Stomach (tissue), 9 donors: Measurements from ENCODE around the gene PIM1. TPM values are rescaled to one million over a fixed set of nuclear protein-coding genes. Genes with fewer than 3 reads are reported as not detected.

Source experiments
- DNase-seq, 2 donors: peaks; one replicate each; pipeline versions ENCODE4 v3.0.0 to v3.0.0-alpha.2; 2013 to 2019
- H3K27ac ChIP-seq, 5 donors: fragments of 200-600 bp in 4 of 5; sonication (generic) in 4 of 5; one replicate each; pipeline ENCODE4 v1.5.1; 2013 to 2019; ENCODE audit warnings: mild to moderate bottlenecking in 1 of 5, moderate library complexity in 1 of 5
- H3K27me3 ChIP-seq, 3 donors: fragments of 200-600 bp; sonication (generic); one replicate each; pipeline ENCODE4 v1.5.1; 2017 to 2019; ENCODE audit warnings: mixed run types in 1 of 3
- H3K36me3 ChIP-seq, 4 donors: fragments of 200-600 bp; sonication (generic); 1 replicate in 3 of 4; 2 replicates in 1 of 4; pipeline ENCODE4 v1.5.1; 2016 to 2019
- H3K4me1 ChIP-seq, 4 donors: fragments of 200-600 bp; sonication (generic); one replicate each; pipeline ENCODE4 v1.5.1; 2016 to 2019
- H3K4me3 ChIP-seq, 4 donors: fragments of 200-600 bp; sonication (generic) in 3 of 4; one replicate each; pipeline ENCODE4 v1.5.1; 2016 to 2019; ENCODE audit warnings: mild to moderate bottlenecking in 1 of 4
- H3K9me3 ChIP-seq, 4 donors: fragments of 200-600 bp; sonication (generic); one replicate each; pipeline ENCODE4 v1.5.1; 2016 to 2019
- EP300 ChIP-seq: sonication (generic); formaldehyde crosslinking; IDR thresholded peaks from one replicate; pipeline ENCODE4 v1.6.1; 2017; ENCODE audit warnings: antibody characterized with exemption
- POLR2A ChIP-seq, 4 donors: fragments of 450-650 bp; IDR thresholded peaks; one replicate each; pipeline ENCODE4 v1.6.1; 2016; ENCODE audit warnings: antibody characterized with exemption in 4 of 4, control low read depth in 2 of 4, mild to moderate bottlenecking in 1 of 4, moderate library complexity in 1 of 4
- POLR2AphosphoS5 ChIP-seq, 3 donors: sonication (generic); formaldehyde crosslinking; IDR thresholded peaks; one replicate each; pipeline ENCODE4 v1.6.1; 2016; ENCODE audit warnings: antibody characterized with exemption in 3 of 3
- WGBS, 5 donors: extraction: QIAGEN DNeasy Blood & Tissue Kit in 3 of 5; methylation state at CpG; one replicate each; pipeline versions ENCODE4 v1.1.5 to v1.1.7; 2013 to 2018; 5-methylcytosine and 5-hydroxymethylcytosine counted together
- intact Hi-C: fragments of 100-400 bp; cut with DNase I; formaldehyde crosslinking; loops from one replicate; pipeline ENCODE4 v1.15.1; 2023; ENCODE audit warnings: low total_unique reads
- polyA plus RNA-seq, 3 donors: library from polyadenylated mRNA; stranded (reverse); fragments of 200-250 nt; gene quantifications; one replicate each; pipeline ENCODE4 v1.2.3, GENCODE V29; 2013
- total RNA-seq, 5 donors: library from RNA; depleted of rRNA; stranded (reverse); fragments of >200 nt; gene quantifications; one replicate each; pipeline versions ENCODE4 v1.1.0 to v1.2.3, GENCODE V29; 2014 to 2016
- TF ChIP-seq, protein P1 (sequence below), 7 experiments: fragments of 450-650 bp in 4 of 7; fragments of 200-600 bp in 3 of 7; sonication (generic) in 3 of 7; IDR thresholded peaks; one replicate each; pipeline ENCODE4 v1.5.1; 2016 to 2019; ENCODE audit warnings: antibody characterized with exemption in 7 of 7, control low read depth in 2 of 7, mild to moderate bottlenecking in 1 of 7
- donor health status: healthy with polysubstance abuse.
- donor health status: Bipolar disorder and iron deficiency.
- donor health status: healthy.

PIM1 gene
- total and polyA plus RNA-seq, 8 donors = 9.8 to 59.1 (median 22.6) TPM

DNA sequence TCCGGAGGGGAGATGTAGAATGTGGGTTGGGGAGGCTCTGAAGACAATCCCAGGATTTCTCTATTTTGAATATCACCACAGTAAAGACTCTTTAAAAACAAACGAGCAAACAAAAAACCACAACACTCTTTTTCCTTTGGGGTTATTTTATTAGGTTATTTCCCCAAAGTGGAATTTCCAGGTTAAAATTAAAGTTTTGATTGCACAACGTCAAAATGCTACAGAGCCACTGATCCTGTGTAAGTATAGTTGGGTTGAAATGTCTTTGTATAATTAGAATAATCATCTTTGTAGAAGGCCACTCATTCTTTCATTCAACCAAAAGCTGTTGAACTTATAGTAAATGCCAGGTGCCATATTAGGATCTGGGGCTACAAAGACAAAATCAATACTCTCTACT is 19.6 kb upstream of the PIM1 start:
- H3K36me3 ChIP-seq = no peaks in the 10 kb centered on the region
- DNase-seq = no peak
- peaks cover 0 to 4% (median 3%) of the 10 kb centered on the region in 4 donors for H3K4me1 ChIP-seq
- no peak overlapping the region for H3K4me3 ChIP-seq
- no peak for TF ChIP-seq EP300
- TF ChIP-seq, protein P1, sequence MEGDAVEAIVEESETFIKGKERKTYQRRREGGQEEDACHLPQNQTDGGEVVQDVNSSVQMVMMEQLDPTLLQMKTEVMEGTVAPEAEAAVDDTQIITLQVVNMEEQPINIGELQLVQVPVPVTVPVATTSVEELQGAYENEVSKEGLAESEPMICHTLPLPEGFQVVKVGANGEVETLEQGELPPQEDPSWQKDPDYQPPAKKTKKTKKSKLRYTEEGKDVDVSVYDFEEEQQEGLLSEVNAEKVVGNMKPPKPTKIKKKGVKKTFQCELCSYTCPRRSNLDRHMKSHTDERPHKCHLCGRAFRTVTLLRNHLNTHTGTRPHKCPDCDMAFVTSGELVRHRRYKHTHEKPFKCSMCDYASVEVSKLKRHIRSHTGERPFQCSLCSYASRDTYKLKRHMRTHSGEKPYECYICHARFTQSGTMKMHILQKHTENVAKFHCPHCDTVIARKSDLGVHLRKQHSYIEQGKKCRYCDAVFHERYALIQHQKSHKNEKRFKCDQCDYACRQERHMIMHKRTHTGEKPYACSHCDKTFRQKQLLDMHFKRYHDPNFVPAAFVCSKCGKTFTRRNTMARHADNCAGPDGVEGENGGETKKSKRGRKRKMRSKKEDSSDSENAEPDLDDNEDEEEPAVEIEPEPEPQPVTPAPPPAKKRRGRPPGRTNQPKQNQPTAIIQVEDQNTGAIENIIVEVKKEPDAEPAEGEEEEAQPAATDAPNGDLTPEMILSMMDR (IDR thresholded peaks at IDR 0.05) = no peak
- no peak for TF ChIP-seq POLR2A (IDR thresholded peaks at IDR 0.05)
- no peak for TF ChIP-seq POLR2AphosphoS5 (IDR thresholded peaks at IDR 0.05)
- no peaks in the 10 kb centered on the region for H3K27me3 ChIP-seq
- no peaks in the 10 kb centered on the region for H3K9me3 ChIP-seq
- intact Hi-C loops = no loop called here
- WGBS, 5 donors = 69 to 76% (median 75%) methylated on average over 3 of the region's 3 CpGs
- no peak overlapping the region for H3K27ac ChIP-seq

DNA sequence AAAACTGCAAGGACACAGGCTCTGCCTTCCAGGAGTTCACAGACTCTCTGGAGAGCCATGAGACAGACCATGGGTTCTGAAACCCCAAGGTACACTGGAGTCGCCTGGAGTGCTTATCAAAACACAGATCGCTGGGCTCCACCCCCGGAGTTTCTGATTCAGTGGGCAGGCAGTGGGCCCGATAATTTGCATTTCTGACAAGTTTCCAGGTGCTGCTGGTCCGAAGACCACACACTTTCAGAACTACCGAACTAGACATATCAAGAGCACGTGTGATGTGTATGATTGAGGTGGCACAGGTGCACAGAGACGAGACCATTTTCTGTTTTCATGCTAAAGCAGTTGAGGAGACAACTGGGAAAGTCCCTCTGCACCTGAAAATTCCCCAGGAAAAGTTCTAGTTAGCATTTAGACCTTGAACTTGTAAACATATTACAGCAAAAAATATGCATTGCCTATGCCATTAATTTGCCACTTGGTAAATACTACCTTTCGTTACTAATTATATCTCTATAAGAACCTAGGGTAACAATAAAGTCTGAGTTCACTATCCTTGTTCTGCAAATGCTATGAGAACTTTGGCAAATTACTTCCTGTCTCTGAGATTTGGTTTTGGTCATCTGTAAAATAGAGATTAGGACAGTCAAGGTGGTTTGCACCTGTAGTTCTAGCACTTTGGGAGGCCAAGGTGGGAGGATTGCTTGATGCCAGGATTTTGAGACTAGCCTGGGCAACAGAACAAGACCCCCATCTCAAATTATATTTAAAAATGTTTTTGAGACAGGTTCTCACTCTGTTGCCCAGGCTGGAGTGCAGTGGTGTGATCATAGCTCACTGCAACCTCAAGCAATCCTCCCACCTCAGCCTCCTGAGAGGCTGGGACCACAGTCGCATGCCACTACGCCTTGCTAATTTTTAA is 14.3 kb upstream of the PIM1 start:
- Histone ChIP-seq H3K27me3 (no peaks in the 10 kb centered on the region), H3K4me3 (no peak overlapping the region), H3K4me1 (peaks cover 0 to 21% (median 7%) of the 10 kb centered on the region in 4 donors), H3K27ac (peak overlapping the region in 1 of 5 donors; percentile 10), H3K9me3 (no peaks in the 10 kb centered on the region), H3K36me3 (no peaks in the 10 kb centered on the region)
- peak in 1 of 2 donors; percentile 40 for DNase-seq
- TF ChIP-seq POLR2A (IDR thresholded peaks at IDR 0.05) (no peak), POLR2AphosphoS5 (IDR thresholded peaks at IDR 0.05) (no peak), EP300 (no peak)
- TF ChIP-seq, protein P1 (IDR thresholded peaks at IDR 0.05) = no peak
- 40 to 61% (median 45%) methylated on average over 11 of the region's 11 CpGs for WGBS, 5 donors
- intact Hi-C loops = no loop called here

DNA sequence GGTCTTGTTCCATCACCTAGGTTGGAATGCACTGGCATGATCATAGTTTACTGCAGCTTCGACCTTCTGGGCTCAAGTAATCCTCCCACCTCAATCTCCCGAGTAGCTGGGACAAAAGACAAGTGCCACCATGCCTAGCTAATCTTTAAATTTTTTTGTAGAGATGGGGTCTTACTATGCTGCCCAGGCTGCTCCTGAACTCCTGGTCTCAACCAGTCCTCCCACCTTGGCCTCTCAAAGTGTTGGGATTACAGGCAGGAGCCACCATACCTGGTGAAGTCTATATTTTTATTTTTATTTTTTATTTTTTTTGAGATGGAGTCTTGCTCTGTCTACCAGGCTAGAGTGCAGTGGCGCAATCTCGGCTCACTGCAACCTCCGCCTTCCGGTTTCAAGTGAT is 11.4 kb upstream of the PIM1 start:
- intact Hi-C loops = no loop called here
- no peaks in the 10 kb centered on the region for H3K9me3 ChIP-seq
- H3K27ac ChIP-seq = no peak overlapping the region
- H3K36me3 ChIP-seq = no peaks in the 10 kb centered on the region
- no peak overlapping the region for H3K4me3 ChIP-seq
- H3K27me3 ChIP-seq = no peaks in the 10 kb centered on the region
- TF ChIP-seq POLR2AphosphoS5 (IDR thresholded peaks at IDR 0.05) = no peak
- no peak for TF ChIP-seq POLR2A (IDR thresholded peaks at IDR 0.05)
- TF ChIP-seq EP300 = no peak
- TF ChIP-seq, protein P1 (IDR thresholded peaks at IDR 0.05) = no peak
- WGBS, 5 donors = 91 to 97% (median 92%) methylated on average over 6 of the region's 6 CpGs
- H3K4me1 ChIP-seq = peaks cover 5 to 33% (median 14%) of the 10 kb centered on the region in 4 donors
- DNase-seq = no peak

DNA sequence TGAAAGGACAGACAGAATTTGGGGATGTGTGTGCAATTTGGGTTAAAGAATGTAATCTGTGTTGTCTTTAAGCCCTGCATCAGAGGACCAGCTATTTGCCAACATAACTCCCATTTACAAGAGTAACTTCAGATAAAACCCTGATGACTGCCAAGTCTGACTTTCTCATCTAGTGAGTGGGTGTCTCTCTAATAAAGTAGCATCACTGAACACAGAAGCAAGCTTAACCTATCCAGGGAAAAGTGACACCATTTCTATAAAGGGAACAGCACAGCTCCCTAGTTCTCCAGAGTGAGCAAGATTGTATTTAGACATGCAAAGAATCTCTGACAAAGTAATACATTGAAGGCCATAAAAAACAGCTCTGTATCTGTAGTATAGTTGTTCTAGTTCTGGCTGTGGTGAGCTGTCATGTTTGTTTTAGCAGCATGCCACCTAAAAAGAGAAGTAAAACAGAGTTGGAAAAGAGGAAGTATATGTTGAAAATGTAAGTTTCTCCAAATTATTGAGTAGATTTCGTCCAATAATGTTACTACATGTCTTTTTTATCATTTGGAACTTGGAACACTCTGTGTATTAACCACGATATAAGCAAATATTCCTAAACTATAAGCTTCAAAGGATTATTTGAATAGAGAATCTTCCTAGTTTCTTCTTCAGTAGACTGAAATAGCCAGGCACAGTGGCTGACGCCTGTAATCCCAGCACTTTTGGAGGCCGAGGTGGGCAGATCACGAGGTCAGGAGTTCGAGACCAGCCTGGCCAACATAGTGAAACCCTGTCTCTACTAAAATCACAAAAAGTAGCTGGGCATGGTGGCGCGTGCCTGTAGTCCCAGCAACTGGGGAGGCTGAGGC is 8.8 kb upstream of the PIM1 start:
- no peak overlapping the region for H3K4me3 ChIP-seq
- H3K27ac ChIP-seq = peak overlapping the region in 2 of 5 donors; percentile 40 to 70
- TF ChIP-seq POLR2AphosphoS5 (IDR thresholded peaks at IDR 0.05) = no peak
- TF ChIP-seq, protein P1 (IDR thresholded peaks at IDR 0.05) = no peak
- no peak for TF ChIP-seq EP300
- TF ChIP-seq POLR2A (IDR thresholded peaks at IDR 0.05) = no peak
- peak in 1 of 2 donors; percentile 54 for DNase-seq
- intact Hi-C loops = no loop called here
- H3K27me3 ChIP-seq = no peaks in the 10 kb centered on the region
- no peaks in the 10 kb centered on the region for H3K9me3 ChIP-seq
- H3K36me3 ChIP-seq = no peaks in the 10 kb centered on the region
- H3K4me1 ChIP-seq = peaks cover 5 to 24% (median 9%) of the 10 kb centered on the region in 4 donors
- 76 to 79% (median 77%) methylated on average over 8 of the region's 8 CpGs for WGBS, 5 donors
